Aorta (tissue), 5 donors: ENCODE results near the gene RPL32. TPM values are rescaled to one million over a fixed set of nuclear protein-coding genes. Genes with fewer than 3 reads are reported as not detected.
A peak's percentile ranks its signal among the peaks of the same experiment; 100 is the strongest.
"Not testable (repeated sequence)": the region's sequence is repeated elsewhere in the genome, so short reads cannot be mapped to it uniquely, and the experiment has no call there.

Experiments
- ATAC-seq: fragments of 200-7000 bp; cut with Tn5 transposase; one replicate; pipeline ENCODE4 v1.9.1; 2022; ENCODE audit warnings: moderate library complexity; ENCODE audit not compliant: low FRiP score
- DNase-seq, 2 donors: peaks; one replicate each; pipeline ENCODE4 v3.0.0-alpha.2; 2020
- H3K27ac ChIP-seq, 2 donors: one replicate each; pipeline ENCODE4 v1.5.1; 2013; ENCODE audit warnings: low read length in 2 of 2, mild to moderate bottlenecking in 2 of 2, moderate library complexity in 2 of 2, control low read depth in 1 of 2, inconsistent platforms in 1 of 2, low read depth in 1 of 2
- H3K27me3 ChIP-seq, 2 donors: one replicate each; pipeline ENCODE4 v1.6.1; 2013; ENCODE audit warnings: control low read depth in 1 of 2, low read length in 1 of 2, mild to moderate bottlenecking in 1 of 2, moderate library complexity in 1 of 2; ENCODE audit not compliant: insufficient read depth in 2 of 2, control insufficient read depth in 1 of 2
- H3K36me3 ChIP-seq, 2 donors: one replicate each; pipeline ENCODE4 v1.6.1; 2013; ENCODE audit warnings: control low read depth in 1 of 2, low read length in 1 of 2, mild to moderate bottlenecking in 1 of 2; ENCODE audit not compliant: insufficient read depth in 2 of 2, control insufficient read depth in 1 of 2
- H3K4me1 ChIP-seq, 2 donors: one replicate each; pipeline ENCODE4 v1.6.1; 2013; ENCODE audit warnings: low read length in 2 of 2, control low read depth in 1 of 2, mild to moderate bottlenecking in 1 of 2, moderate library complexity in 1 of 2; ENCODE audit not compliant: insufficient read depth in 2 of 2, control insufficient read depth in 1 of 2
- H3K4me3 ChIP-seq, 2 donors: one replicate each; pipeline ENCODE4 v1.5.1; 2013; ENCODE audit warnings: low read length in 2 of 2, control low read depth in 1 of 2, mild to moderate bottlenecking in 1 of 2
- H3K9me3 ChIP-seq: one replicate; pipeline ENCODE4 v1.6.1; 2013; ENCODE audit warnings: mild to moderate bottlenecking, low read length; ENCODE audit not compliant: control insufficient read depth
- WGBS, 2 donors: extraction: QIAGEN DNeasy Blood & Tissue Kit; methylation state at CpG; one replicate each; pipeline ENCODE4 v1.1.7; 2013; 5-methylcytosine and 5-hydroxymethylcytosine counted together
- intact Hi-C, 2 donors: fragments of 100-400 bp; cut with DNase I; formaldehyde crosslinking; loops; one replicate each; pipeline versions ENCODE4 v1.14.2 to v1.15.0; 2022
- polyA plus RNA-seq, 2 donors: library from polyadenylated mRNA; stranded (reverse); fragments of 200-250 nt; gene quantifications; one replicate each; pipeline ENCODE4 v1.2.3, GENCODE V29; 2013
- total RNA-seq, 2 donors: library from RNA; stranded (reverse); fragmentation: NEBNext Ultra II Directional; extraction: Animal tissue kit (Norgen Biotek cat#: 25700); gene quantifications; one replicate each; pipeline ENCODE4 v1.2.1, GENCODE V29; 2021
- donor health status: healthy with polysubstance abuse.
- donor health status: Bipolar disorder and iron deficiency.
- donor health status: DM: no; HTN: no; CAD: no.
- donor health status: DM: no; HTN: no; CAD: no.
- donor health status: DM: yes; HTN: yes; CAD: no.

RPL32 gene
- total and polyA plus RNA-seq, 4 donors, result 1,255 to 3,270 (median 2,064) TPM

- Histone ChIP-seq H3K4me3 (no peak overlapping the region), H3K27me3 (no peaks in the 10 kb centered on the region), H3K9me3 (no peaks in the 10 kb centered on the region), H3K36me3 (no peaks in the 10 kb centered on the region), H3K27ac (no peak overlapping the region), H3K4me1 (no peaks in the 10 kb centered on the region)
- intact Hi-C loops, result no loop called here
- DNase-seq (peak in 1 of 2 donors; percentile 72), ATAC-seq (no peak)
- WGBS, 2 donors, result 92 to 96% methylated on average over 58 to 62 of the region's 62 CpGs
Measured at GRCh38 chr3:12882336-12883310, 41.3 kb upstream of the RPL32 start.

GRCh38 chr3:12881858-12882257 lies 40.5 kb upstream of the RPL32 start:
- H3K9me3 ChIP-seq, H3K36me3 ChIP-seq, DNase-seq, H3K27me3 ChIP-seq, H3K4me1 ChIP-seq, H3K27ac ChIP-seq, intact Hi-C loops, H3K4me3 ChIP-seq, ATAC-seq: not testable (repeated sequence)
- 97 to 100% methylated on average over 12 of the region's 12 CpGs for WGBS, 2 donors

GRCh38 chr3:12879191-12879815 lies 37.9 kb upstream of the RPL32 start:
- ATAC-seq, result no peak
- Histone ChIP-seq H3K4me1 (no peaks in the 10 kb centered on the region), H3K36me3 (no peaks in the 10 kb centered on the region), H3K27ac (no peak overlapping the region), H3K4me3 (no peak overlapping the region), H3K9me3 (no peaks in the 10 kb centered on the region), H3K27me3 (no peaks in the 10 kb centered on the region)
- intact Hi-C loops, result no loop called here
- WGBS, 2 donors, result 92 to 98% methylated on average over 5 of the region's 5 CpGs
- no peak for DNase-seq

GRCh38 chr3:12878758-12879157 lies 37.4 kb upstream of the RPL32 start:
- H3K4me1 ChIP-seq, H3K27me3 ChIP-seq, DNase-seq, intact Hi-C loops, H3K9me3 ChIP-seq, ATAC-seq, H3K27ac ChIP-seq, H3K36me3 ChIP-seq, H3K4me3 ChIP-seq: not testable (repeated sequence)
- 85 to 87% methylated on average over 2 of the region's 2 CpGs for WGBS, 2 donors

- WGBS, 2 donors, result 80 to 90% methylated on average over 2 of the region's 2 CpGs
- ATAC-seq (no peak), DNase-seq (no peak)
- H3K36me3 ChIP-seq, result no peaks in the 10 kb centered on the region
- H3K27ac ChIP-seq, result no peak overlapping the region
- intact Hi-C loops, result no loop called here
- H3K4me1 ChIP-seq, result no peaks in the 10 kb centered on the region
- no peak overlapping the region for H3K4me3 ChIP-seq
- no peaks in the 10 kb centered on the region for H3K27me3 ChIP-seq
- no peaks in the 10 kb centered on the region for H3K9me3 ChIP-seq
Measured at GRCh38 chr3:12878141-12878574, 36.8 kb upstream of the RPL32 start.

- no peak for ATAC-seq
- H3K27me3 ChIP-seq, result no peaks in the 10 kb centered on the region
- H3K36me3 ChIP-seq, result no peaks in the 10 kb centered on the region
- H3K27ac ChIP-seq, result no peak overlapping the region
- no peaks in the 10 kb centered on the region for H3K4me1 ChIP-seq
- H3K4me3 ChIP-seq, result no peak overlapping the region
- H3K9me3 ChIP-seq, result no peaks in the 10 kb centered on the region
- intact Hi-C loops, result no loop called here
- no peak for DNase-seq
- 94% methylated on average over 7 of the region's 7 CpGs for WGBS, 2 donors
Measured at GRCh38 chr3:12877040-12877439, 35.7 kb upstream of the RPL32 start.

- Histone ChIP-seq H3K27me3 (no peaks in the 10 kb centered on the region), H3K4me1 (no peaks in the 10 kb centered on the region), H3K36me3 (no peaks in the 10 kb centered on the region), H3K27ac (no peak overlapping the region), H3K9me3 (no peaks in the 10 kb centered on the region), H3K4me3 (no peak overlapping the region)
- WGBS, 2 donors, result 29 to 36% methylated on average over 50 to 60 of the region's 60 CpGs
- DNase-seq, result peak in 1 of 2 donors; percentile 73
- intact Hi-C loops, result no loop called here
- ATAC-seq, result peak; percentile 64
Measured at GRCh38 chr3:12875857-12876836, 34.8 kb upstream of the RPL32 start.

- intact Hi-C loops, result no loop called here
- Histone ChIP-seq H3K4me1 (no peaks in the 10 kb centered on the region), H3K27me3 (no peaks in the 10 kb centered on the region), H3K4me3 (no peak overlapping the region), H3K9me3 (no peaks in the 10 kb centered on the region), H3K36me3 (no peaks in the 10 kb centered on the region), H3K27ac (no peak overlapping the region)
- DNase-seq (no peak), ATAC-seq (no peak)
- WGBS, 2 donors, result 56 to 64% methylated on average over 12 of the region's 12 CpGs
Measured at GRCh38 chr3:12871404-12871983, 30.1 kb upstream of the RPL32 start.
